H1 (cell line): Measurements from ENCODE around the gene JAKMIP3. TPM values are rescaled to one million over a fixed set of nuclear protein-coding genes. Genes with fewer than 3 reads are reported as not detected.

Source experiments
- CTCF ChIA-PET: fragments of 300-600 bp; sonication (Branson Sonifier 250); formaldehyde crosslinking; loops from one replicate; lab custom pipeline; 2021; ENCODE audit not compliant: partially characterized antibody; lab: Charles Lee
- POLR2A ChIA-PET: fragments of 300-600 bp; sonication (Branson Sonifier 250); formaldehyde crosslinking; loops from one replicate; lab custom pipeline; 2021; ENCODE audit warnings: inconsistent platforms; ENCODE audit not compliant: partially characterized antibody; lab: Charles Lee
- DNase-seq, 2 experiments: peaks; one replicate each; pipeline versions ENCODE4 v3.0.0 to v3.0.0-alpha.2; 2010 to 2022; ENCODE audit warnings: low spot score in 2 of 2, low read depth in 1 of 2, mixed read lengths in 1 of 2
- FAIRE-seq: peaks from 2 replicates; lab custom pipeline; 2011; peaks lifted over from hg19 to GRCh38; lab: Jason Lieb, UNC
- H2AFZ ChIP-seq: 2 replicates; pipeline ENCODE4 v1.8.1; 2012; ENCODE audit warnings: low read length, inconsistent platforms
- H2AK5ac ChIP-seq: 2 replicates; pipeline ENCODE4 v1.6.1; 2013; ENCODE audit warnings: low read depth, low read length
- H2BK120ac ChIP-seq: replicated peaks from 2 replicates; pipeline ENCODE3; 2013; ENCODE audit warnings: low read depth, low read length, inconsistent platforms
- H2BK12ac ChIP-seq: 2 replicates; pipeline ENCODE4 v1.6.1; 2013; ENCODE audit warnings: low read depth, low read length
- H2BK15ac ChIP-seq: 2 replicates; pipeline ENCODE4 v1.6.1; 2013; ENCODE audit warnings: low read length
- H2BK20ac ChIP-seq: 2 replicates; pipeline ENCODE4 v1.6.1; 2013; ENCODE audit warnings: low read length
- H2BK5ac ChIP-seq: 2 replicates; pipeline ENCODE4 v1.6.1; 2013; ENCODE audit warnings: low read depth, low read length
- H3K14ac ChIP-seq: 2 replicates; pipeline ENCODE4 v1.6.1; 2013; ENCODE audit warnings: inconsistent platforms; ENCODE audit not compliant: insufficient read length
- H3K18ac ChIP-seq: 2 replicates; pipeline ENCODE4 v1.6.1; 2013; ENCODE audit warnings: low read length; ENCODE audit errors: extremely low read depth
- H3K23ac ChIP-seq: 2 replicates; pipeline ENCODE4 v1.6.1; 2013; ENCODE audit warnings: inconsistent platforms; ENCODE audit not compliant: insufficient read length
- H3K23me2 ChIP-seq: 2 replicates; pipeline ENCODE4 v1.6.1; 2013; ENCODE audit warnings: low read depth, low read length
- H3K27ac ChIP-seq: 2 replicates; pipeline ENCODE4 v1.6.1; 2011; ENCODE audit warnings: low read depth, low read length, inconsistent platforms
- H3K27me3 ChIP-seq, 4 experiments: replicated peaks in 1 of 4; 1 replicate in 1 of 4; 2 replicates in 3 of 4; pipeline versions ENCODE4 v1.6.1 to v1.8.1; 2011 to 2013; ENCODE audit warnings: low read length in 3 of 4, mild to moderate bottlenecking in 3 of 4, inconsistent platforms in 2 of 4, mixed read lengths in 2 of 4, moderate library complexity in 1 of 4; ENCODE audit not compliant: control insufficient read depth in 3 of 4, insufficient read depth in 3 of 4; ENCODE audit errors: extremely low read depth in 1 of 4
- H3K36me3 ChIP-seq, 4 experiments: 2 replicates each; pipeline versions ENCODE4 v1.6.1 to v1.8.1; 2011 to 2013; ENCODE audit warnings: mild to moderate bottlenecking in 4 of 4, low read length in 3 of 4, moderate library complexity in 2 of 4, control low read depth in 1 of 4, inconsistent platforms in 1 of 4; ENCODE audit not compliant: insufficient read depth in 4 of 4, control insufficient read depth in 2 of 4
- H3K4ac ChIP-seq: replicated peaks from 2 replicates; pipeline ENCODE3; 2013; ENCODE audit warnings: low read length, low read depth, mixed read lengths, inconsistent platforms; ENCODE audit not compliant: insufficient read length
- H3K4me1 ChIP-seq, 4 experiments: replicated peaks in 1 of 4; 1 replicate in 1 of 4; 2 replicates in 3 of 4; pipeline versions ENCODE4 v1.6.1 to v1.8.1; 2011 to 2013; ENCODE audit warnings: low read length in 3 of 4, inconsistent platforms in 2 of 4, mixed read lengths in 1 of 4; ENCODE audit not compliant: insufficient read depth in 4 of 4, control insufficient read depth in 3 of 4
- H3K4me2 ChIP-seq, 2 experiments: 2 replicates each; pipeline versions ENCODE4 v1.6.1 to v1.8.1; 2011 to 2013; ENCODE audit warnings: low read depth in 2 of 2, low read length in 2 of 2, control low read depth in 1 of 2, inconsistent platforms in 1 of 2, mild to moderate bottlenecking in 1 of 2; ENCODE audit not compliant: insufficient read depth in 1 of 2
- H3K4me3 ChIP-seq, 4 experiments: fragments of 200-600, 300-600 bp in 1 of 4; sonication (generic), shearing (Covaris generic), sonication (Bioruptor Twin) in 1 of 4; 2 replicates each; pipeline versions ENCODE4 v1.5.1 to v1.8.1; 2011 to 2016; ENCODE audit warnings: low read length in 4 of 4, low read depth in 3 of 4, control low read depth in 2 of 4, inconsistent platforms in 2 of 4, mild to moderate bottlenecking in 2 of 4, mixed read lengths in 1 of 4, moderate library complexity in 1 of 4; ENCODE audit not compliant: insufficient read depth in 2 of 4; ENCODE audit errors: extremely low read depth in 1 of 4
- H3K56ac ChIP-seq: replicated peaks from 2 replicates; pipeline ENCODE3; 2013; ENCODE audit warnings: low read depth, mild to moderate bottlenecking, mixed read lengths, low read length, inconsistent platforms; ENCODE audit not compliant: insufficient read length
- H3K79me1 ChIP-seq: 2 replicates; pipeline ENCODE4 v1.6.1; 2013; ENCODE audit warnings: low read depth, low read length, control low read depth
- H3K79me2 ChIP-seq, 2 experiments: 2 replicates each; pipeline versions ENCODE4 v1.6.1 to v1.8.1; 2012 to 2013; ENCODE audit warnings: low read length in 2 of 2, mild to moderate bottlenecking in 2 of 2, inconsistent platforms in 1 of 2; ENCODE audit not compliant: insufficient read depth in 2 of 2, control insufficient read depth in 1 of 2
- H3K9ac ChIP-seq, 4 experiments: replicated peaks in 1 of 4; 1 replicate in 1 of 4; 2 replicates in 3 of 4; pipeline versions ENCODE4 v1.6.1 to v1.8.1; 2011 to 2013; ENCODE audit warnings: low read depth in 3 of 4, low read length in 3 of 4, control low read depth in 2 of 4, mild to moderate bottlenecking in 2 of 4, moderate library complexity in 2 of 4, inconsistent platforms in 1 of 4; ENCODE audit errors: extremely low read depth in 1 of 4
- H3K9me3 ChIP-seq, 2 experiments: 2 replicates each; pipeline versions ENCODE4 v1.6.1 to v1.8.1; 2012 to 2013; ENCODE audit warnings: mild to moderate bottlenecking in 2 of 2, moderate library complexity in 2 of 2, control low read depth in 1 of 2, inconsistent platforms in 1 of 2, low read depth in 1 of 2, low read length in 1 of 2, mixed read lengths in 1 of 2; ENCODE audit not compliant: insufficient read depth in 2 of 2
- H4K20me1 ChIP-seq, 2 experiments: replicated peaks in 1 of 2; 2 replicates each; pipeline versions ENCODE3 to v1.8.1; 2011 to 2013; ENCODE audit warnings: inconsistent platforms in 2 of 2, low read length in 2 of 2, mild to moderate bottlenecking in 1 of 2; ENCODE audit not compliant: insufficient read depth in 2 of 2, control insufficient read depth in 1 of 2
- H4K5ac ChIP-seq: 2 replicates; pipeline ENCODE4 v1.6.1; 2013; ENCODE audit warnings: low read length, low read depth, mixed read lengths, inconsistent platforms; ENCODE audit not compliant: insufficient read length
- H4K8ac ChIP-seq: 2 replicates; pipeline ENCODE4 v1.8.0; 2013; ENCODE audit warnings: mild to moderate bottlenecking, moderate library complexity, low read length, inconsistent platforms; ENCODE audit not compliant: insufficient read depth; ENCODE audit errors: extremely low read depth
- H4K91ac ChIP-seq: replicated peaks from 2 replicates; pipeline ENCODE3; 2013; ENCODE audit warnings: low read length, mixed read lengths, inconsistent platforms; ENCODE audit not compliant: insufficient read length
- ASH2L ChIP-seq: fragments of 200-600, 300-600 bp; sonication (generic); IDR thresholded peaks from one replicate; pipeline ENCODE4 v1.7.1; 2017; ENCODE audit warnings: low read length
- ATF3 ChIP-seq: IDR thresholded peaks from 2 replicates; pipeline ENCODE4 v1.6.1; 2011; ENCODE audit warnings: low read depth, mild to moderate bottlenecking, low read length; ENCODE audit not compliant: insufficient read depth
- BACH1 ChIP-seq: IDR thresholded peaks from 2 replicates; pipeline ENCODE4 v1.6.1; 2012; ENCODE audit warnings: low read length, improper control_type of control experiment
- CEBPB ChIP-seq: IDR thresholded peaks from 2 replicates; pipeline ENCODE4 v1.6.1; 2012; ENCODE audit warnings: low read depth, low read length
- EP300 ChIP-seq, 2 experiments: IDR thresholded peaks; 1 replicate in 1 of 2; 2 replicates in 1 of 2; pipeline ENCODE4 v1.6.1; 2011 to 2012; ENCODE audit warnings: low read depth in 2 of 2, low read length in 2 of 2, mild to moderate bottlenecking in 2 of 2, borderline replicate concordance in 1 of 2, inconsistent platforms in 1 of 2, moderate library complexity in 1 of 2
- HDAC2 ChIP-seq, 2 experiments: fragments of 300-600 bp in 1 of 2; sonication (generic) in 1 of 2; IDR thresholded peaks; 2 replicates each; pipeline ENCODE4 v1.6.1; 2011 to 2012; ENCODE audit warnings: low read depth in 2 of 2, low read length in 2 of 2, mild to moderate bottlenecking in 2 of 2, moderate library complexity in 2 of 2, borderline replicate concordance in 1 of 2, inconsistent platforms in 1 of 2
- HDAC6 ChIP-seq: IDR thresholded peaks from one replicate; pipeline ENCODE4 v1.7.1; 2012; ENCODE audit warnings: low read depth, mild to moderate bottlenecking, inconsistent platforms, low read length, moderate library complexity
- KDM1A ChIP-seq: fragments of 200-600, 300-600 bp; sonication (generic); IDR thresholded peaks from 2 replicates; pipeline ENCODE4 v1.7.1; 2016; ENCODE audit warnings: mild to moderate bottlenecking, low read length, borderline replicate concordance
- KDM5A ChIP-seq: fragments of 200-600 bp; IDR thresholded peaks from 2 replicates; pipeline ENCODE4 v1.7.1; 2012; ENCODE audit warnings: mild to moderate bottlenecking, low read length, inconsistent platforms, mixed read lengths
- PHF8 ChIP-seq: fragments of 200-600 bp; sonication (generic); conservative IDR thresholded peaks from 2 replicates; pipeline ENCODE4 v1.7.1; 2012; ENCODE audit warnings: low read depth, mild to moderate bottlenecking, inconsistent platforms, low read length, moderate library complexity
- SIX5 ChIP-seq: IDR thresholded peaks from 2 replicates; pipeline ENCODE4 v1.6.1; 2011; ENCODE audit warnings: mild to moderate bottlenecking, low read depth, low read length
- TEAD4 ChIP-seq: IDR thresholded peaks from 2 replicates; pipeline ENCODE4 v1.6.1; 2012; ENCODE audit warnings: low read depth, low read length, inconsistent platforms, mixed read lengths
- WGBS, 2 experiments: shearing (Covaris generic) in 1 of 2; methylation state at CpG; one replicate each; pipeline versions ENCODE4 v1.1.6 to v1.1.7; 2013 to 2015; ENCODE audit warnings: low lambda C conversion rate in 2 of 2, mixed read lengths in 2 of 2, inconsistent platforms in 1 of 2, low coverage in 1 of 2, missing lambda C conversion rate in 1 of 2; ENCODE audit not compliant: insufficient replicate concordance in 2 of 2, insufficient coverage in 1 of 2, insufficient read length in 1 of 2; ENCODE audit errors: extremely low coverage in 1 of 2, missing lambda C conversion rate in 1 of 2; 5-methylcytosine and 5-hydroxymethylcytosine counted together
- polyA plus RNA-seq, 7 experiments: library from polyadenylated mRNA; depleted of rRNA in 3 of 7; stranded (reverse) in 5 of 7; unstranded in 2 of 7; fragments of >200 nt in 5 of 7; fragments of 200-250 nt in 2 of 7; gene quantifications; 1 replicate in 5 of 7; 2 replicates in 1 of 7; 4 replicates in 1 of 7; pipeline versions ENCODE4 v1.2.1 to v1.2.3, GENCODE V29; 2011 to 2013; ENCODE audit warnings: missing spikeins in 2 of 7, mixed read lengths in 2 of 7
- total RNA-seq: library from RNA; stranded (reverse); fragmentation: NEBNext Ultra II Directional; extraction: Animal tissue kit (Norgen Biotek cat#: 25700); gene quantifications from 2 replicates; pipeline ENCODE4 v1.2.1, GENCODE V29; 2021

Gene JAKMIP3
- total and polyA plus RNA-seq, 2 of the 8 experiments (the other 6 are each of a cell fraction or from before 2014, with no cell fraction given): 0.83 to 0.91 TPM

GRCh38 chr10:132056663-132057062 lies 9.1 kb upstream of the JAKMIP3 start:
- Histone ChIP-seq H3K4me2 (no peak overlapping the region), H3K56ac (no peak overlapping the region), H2BK15ac (no peak overlapping the region), H4K20me1 (no peaks in the 10 kb centered on the region), H2BK12ac (no peak overlapping the region), H3K14ac (no peak overlapping the region), H3K79me2 (no peaks in the 10 kb centered on the region), H2AFZ (no peak overlapping the region), H3K9me3 (peaks cover 12 to 16% of the 10 kb centered on the region in 2 experiments), H2BK120ac (no peak overlapping the region), H3K9ac (no peak overlapping the region), H2BK20ac (no peak overlapping the region), H2BK5ac (no peak overlapping the region; the same call in 1 of the 2 replicates), H3K4me3 (no peak overlapping the region), H3K23ac (no peak overlapping the region), H3K18ac (no peak overlapping the region), H4K8ac (no peak overlapping the region), H2AK5ac (no peak overlapping the region), H3K23me2 (no peaks in the 10 kb centered on the region), H3K4me1 (peaks cover 0 to 4% (median under 1%) of the 10 kb centered on the region in 4 experiments; a peak in 2 of 7 replicates), H4K5ac (no peak overlapping the region), H3K27me3 (no peaks in the 10 kb centered on the region), H3K27ac (no peak overlapping the region), H3K36me3 (no peaks in the 10 kb centered on the region), H4K91ac (no peak overlapping the region), H3K79me1 (no peaks in the 10 kb centered on the region), H3K4ac (no peak overlapping the region)
- 88% methylated on average over 6 of the region's 9 CpGs; no CpG with 5 or more reads in 1 of the 2 experiments for WGBS, 2 experiments
- POLR2A ChIA-PET: no interaction called here
- FAIRE-seq: no peak
- no peak for DNase-seq
- CTCF ChIA-PET: interaction anchor here (1.2 to 1.3 kb wide), 2 partner anchors 9 to 17 kb away, joined by 3 read pairs; partner anchors contain the start of gene JAKMIP3
- TF ChIP-seq PHF8 (no peak), ASH2L (no peak), HDAC2 (IDR thresholded peaks at IDR 0.05; ENCODE audit: borderline replicate concordance in 1 of 2, low read depth in 2 of 2, low read length in 2 of 2) (no peak), HDAC6 (no peak), BACH1 (no peak), KDM5A (no peak), CEBPB (no peak), EP300 (IDR thresholded peaks at IDR 0.05; ENCODE audit: borderline replicate concordance in 1 of 2, low read depth in 2 of 2, low read length in 2 of 2) (no peak), TEAD4 (no peak), SIX5 (no peak), ATF3 (no peak), KDM1A (no peak)
